BJ (cell line): ENCODE measurements around the gene CERS6. TPM values are rescaled to one million over a fixed set of nuclear protein-coding genes. Genes with fewer than 3 reads are reported as not detected.

Experiments
- CTCF ChIA-PET: fragments of 350-600 bp; formaldehyde crosslinking; extraction: SDS; loops from one replicate; lab custom pipeline; 2021; ENCODE audit warnings: antibody characterized with exemption, inconsistent platforms; lab: Yijun Ruan, JAX
- POLR2A ChIA-PET: fragments of 300-600 bp; sonication (Branson Sonifier 250); formaldehyde crosslinking; extraction: SDS; loops from one replicate; lab custom pipeline; 2021; ENCODE audit warnings: antibody characterized with exemption; lab: Charles Lee
- DNase-seq: peaks from one replicate; pipeline ENCODE4 v3.0.0-alpha.2; 2011; ENCODE audit warnings: low read depth
- H3K27me3 ChIP-seq: 2 replicates; pipeline ENCODE4 v1.6.0; 2011; ENCODE audit warnings: low read length; ENCODE audit not compliant: control insufficient read depth, insufficient read depth
- H3K36me3 ChIP-seq: 2 replicates; pipeline ENCODE4 v1.5.1; 2011; ENCODE audit warnings: low read length; ENCODE audit not compliant: control insufficient read depth, insufficient read depth
- H3K4me3 ChIP-seq: 2 replicates; pipeline ENCODE4 v1.5.1; 2011; ENCODE audit warnings: low read depth, mild to moderate bottlenecking, control low read depth, low read length
- polyA plus RNA-seq: library from polyadenylated mRNA; depleted of rRNA; stranded (reverse); fragments of >200 nt; gene quantifications from 2 replicates; pipeline ENCODE4 v1.2.3, GENCODE V29; 2011
- TF ChIP-seq, protein P1 (sequence below): IDR thresholded peaks from 2 replicates; pipeline ENCODE4 v1.5.1; 2011; ENCODE audit warnings: low read depth, mild to moderate bottlenecking, control low read depth, inconsistent platforms, low read length, moderate library complexity; ENCODE audit not compliant: insufficient read depth

The CERS6 gene
- polyA plus RNA-seq, 1 experiment = 1.6 TPM

DNA sequence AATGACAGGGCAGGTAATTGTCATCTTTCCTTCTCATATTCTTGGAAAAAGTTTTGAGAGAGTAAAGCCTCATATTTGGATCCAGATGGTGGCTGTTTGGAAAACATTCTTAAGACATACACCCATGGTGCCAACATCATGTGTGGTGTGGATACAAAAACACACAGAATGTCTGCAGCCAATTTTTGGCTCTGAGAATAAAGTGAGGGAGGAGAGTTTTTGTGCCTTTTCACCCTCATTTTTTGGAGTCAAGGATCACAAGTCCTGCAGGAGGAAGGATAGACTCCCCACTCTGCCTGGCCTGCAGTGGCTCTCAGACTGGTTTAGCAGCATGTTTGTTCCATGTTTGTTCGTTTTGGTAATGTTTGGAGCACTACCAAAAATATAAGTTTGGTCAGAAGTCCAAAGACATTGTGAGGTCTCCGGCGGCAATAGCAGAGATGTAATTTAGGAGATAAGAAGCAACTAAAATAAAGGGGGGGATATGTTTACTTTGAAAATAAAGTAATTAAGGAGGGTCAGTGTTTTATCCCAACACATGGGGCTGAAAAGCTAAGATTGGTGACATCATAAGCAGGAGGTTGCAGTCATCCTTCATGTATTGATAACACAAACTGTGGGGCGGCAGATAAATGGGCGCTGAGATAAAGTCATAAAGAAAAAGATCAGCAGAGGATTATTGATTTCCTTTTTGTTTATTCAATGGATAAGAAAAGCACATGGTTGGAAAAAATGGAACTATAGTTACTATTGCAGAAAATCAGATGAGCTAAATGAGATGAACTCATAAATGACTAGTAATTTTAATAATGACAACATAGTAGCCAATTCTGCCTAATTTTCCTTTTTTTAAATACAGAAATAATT is 347.0 kb downstream of the CERS6 start:
- CTCF ChIA-PET = interaction anchor here (0.9 kb wide), 1 partner anchor 30 kb away, joined by 3 read pairs; no protein-coding TSS in a partner anchor
- POLR2A ChIA-PET = no interaction called here
- no peaks in the 10 kb centered on the region for H3K36me3 ChIP-seq
- no peak overlapping the region for H3K4me3 ChIP-seq
- TF ChIP-seq, protein P1, sequence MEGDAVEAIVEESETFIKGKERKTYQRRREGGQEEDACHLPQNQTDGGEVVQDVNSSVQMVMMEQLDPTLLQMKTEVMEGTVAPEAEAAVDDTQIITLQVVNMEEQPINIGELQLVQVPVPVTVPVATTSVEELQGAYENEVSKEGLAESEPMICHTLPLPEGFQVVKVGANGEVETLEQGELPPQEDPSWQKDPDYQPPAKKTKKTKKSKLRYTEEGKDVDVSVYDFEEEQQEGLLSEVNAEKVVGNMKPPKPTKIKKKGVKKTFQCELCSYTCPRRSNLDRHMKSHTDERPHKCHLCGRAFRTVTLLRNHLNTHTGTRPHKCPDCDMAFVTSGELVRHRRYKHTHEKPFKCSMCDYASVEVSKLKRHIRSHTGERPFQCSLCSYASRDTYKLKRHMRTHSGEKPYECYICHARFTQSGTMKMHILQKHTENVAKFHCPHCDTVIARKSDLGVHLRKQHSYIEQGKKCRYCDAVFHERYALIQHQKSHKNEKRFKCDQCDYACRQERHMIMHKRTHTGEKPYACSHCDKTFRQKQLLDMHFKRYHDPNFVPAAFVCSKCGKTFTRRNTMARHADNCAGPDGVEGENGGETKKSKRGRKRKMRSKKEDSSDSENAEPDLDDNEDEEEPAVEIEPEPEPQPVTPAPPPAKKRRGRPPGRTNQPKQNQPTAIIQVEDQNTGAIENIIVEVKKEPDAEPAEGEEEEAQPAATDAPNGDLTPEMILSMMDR = no peak
- no peaks in the 10 kb centered on the region for H3K27me3 ChIP-seq
- no peak for DNase-seq

DNA sequence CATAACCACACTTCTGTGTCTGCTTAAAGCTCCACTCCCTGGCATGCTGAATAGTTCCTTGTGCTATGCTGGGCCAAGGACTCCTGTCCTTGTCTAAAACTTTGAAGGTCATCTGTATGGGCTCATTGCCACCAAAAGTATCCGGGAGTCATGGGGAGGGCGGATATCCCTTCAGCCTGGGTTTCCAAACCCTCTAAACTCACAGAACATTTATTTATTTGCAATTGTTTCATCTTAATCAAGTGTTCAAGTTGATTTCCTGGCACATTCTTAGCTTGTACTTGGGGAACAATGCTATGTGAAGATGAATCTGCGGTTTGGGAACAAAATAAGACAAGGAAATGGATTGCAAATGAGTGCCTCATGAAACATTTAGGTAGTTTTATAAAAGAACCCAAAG is 348.1 kb downstream of the CERS6 start:
- no peak for DNase-seq
- no peaks in the 10 kb centered on the region for H3K27me3 ChIP-seq
- POLR2A ChIA-PET = no interaction called here
- CTCF ChIA-PET = no interaction called here
- no peaks in the 10 kb centered on the region for H3K36me3 ChIP-seq
- TF ChIP-seq, protein P1 = no peak
- H3K4me3 ChIP-seq = no peak overlapping the region

DNA sequence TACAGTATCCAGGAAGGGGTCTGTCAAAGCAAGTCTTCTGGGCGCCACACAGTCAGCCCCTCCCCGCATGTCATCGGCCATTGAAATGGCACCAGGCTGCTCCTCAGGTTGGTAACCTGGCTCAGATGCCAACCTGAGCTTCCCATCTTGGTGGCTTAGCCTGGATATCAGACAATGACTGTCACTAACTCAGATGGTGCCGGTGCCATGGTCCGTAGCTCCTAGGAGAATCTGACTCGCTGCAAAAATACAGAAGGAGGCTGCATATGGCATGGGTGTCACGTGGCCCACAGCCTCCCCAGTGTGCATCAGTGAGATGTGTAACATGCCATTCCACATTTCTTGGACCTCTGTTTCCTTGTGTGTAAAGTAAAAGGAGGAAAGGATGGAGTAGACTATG is 349.5 kb downstream of the CERS6 start:
- DNase-seq = no peak
- ChIA-PET CTCF (interaction anchor here (1.2 kb wide), 1 partner anchor 10 kb away, joined by 3 read pairs; no protein-coding TSS in a partner anchor), POLR2A (no interaction called here)
- Histone ChIP-seq H3K36me3 (no peaks in the 10 kb centered on the region), H3K27me3 (no peaks in the 10 kb centered on the region), H3K4me3 (no peak overlapping the region)
- TF ChIP-seq, protein P1 = no peak

GRCh38 chr2:168809537-168809936 is 353.5 kb downstream of the CERS6 start:
- POLR2A ChIA-PET = no interaction called here
- Histone ChIP-seq H3K36me3 (no peaks in the 10 kb centered on the region), H3K4me3 (no peak overlapping the region), H3K27me3 (no peaks in the 10 kb centered on the region)
- TF ChIP-seq, protein P1 = no peak
- CTCF ChIA-PET = no interaction called here
- no peak for DNase-seq

DNA sequence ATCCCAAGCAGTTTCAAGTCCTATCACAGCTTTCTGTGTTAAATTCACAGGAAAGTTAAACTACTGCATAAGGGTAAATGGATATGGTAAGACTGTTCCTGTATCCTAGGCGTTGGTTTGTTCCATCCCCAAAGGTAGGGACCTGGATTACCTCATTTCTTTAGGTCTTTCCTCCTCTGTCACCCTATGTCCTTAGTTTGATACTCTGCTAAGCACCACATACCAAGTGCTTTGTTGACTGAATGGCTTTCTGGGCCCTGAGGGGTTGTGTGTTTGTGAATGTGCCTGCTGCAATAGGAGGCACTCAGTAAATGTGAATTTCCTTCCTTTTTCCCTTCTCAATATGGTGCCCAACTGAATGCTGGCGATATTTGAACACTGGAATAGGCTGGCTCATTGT is 354.2 kb downstream of the CERS6 start:
- Histone ChIP-seq H3K27me3 (no peaks in the 10 kb centered on the region), H3K36me3 (no peaks in the 10 kb centered on the region), H3K4me3 (no peak overlapping the region)
- CTCF ChIA-PET = no interaction called here
- TF ChIP-seq, protein P1 = no peak
- no peak for DNase-seq
- POLR2A ChIA-PET = no interaction called here
